ENCODE data around the gene XPOT.

- TF ChIP-seq POLR2A (IDR thresholded peaks at IDR 0.05) = no peak
- TF ChIP-seq, protein P1, sequence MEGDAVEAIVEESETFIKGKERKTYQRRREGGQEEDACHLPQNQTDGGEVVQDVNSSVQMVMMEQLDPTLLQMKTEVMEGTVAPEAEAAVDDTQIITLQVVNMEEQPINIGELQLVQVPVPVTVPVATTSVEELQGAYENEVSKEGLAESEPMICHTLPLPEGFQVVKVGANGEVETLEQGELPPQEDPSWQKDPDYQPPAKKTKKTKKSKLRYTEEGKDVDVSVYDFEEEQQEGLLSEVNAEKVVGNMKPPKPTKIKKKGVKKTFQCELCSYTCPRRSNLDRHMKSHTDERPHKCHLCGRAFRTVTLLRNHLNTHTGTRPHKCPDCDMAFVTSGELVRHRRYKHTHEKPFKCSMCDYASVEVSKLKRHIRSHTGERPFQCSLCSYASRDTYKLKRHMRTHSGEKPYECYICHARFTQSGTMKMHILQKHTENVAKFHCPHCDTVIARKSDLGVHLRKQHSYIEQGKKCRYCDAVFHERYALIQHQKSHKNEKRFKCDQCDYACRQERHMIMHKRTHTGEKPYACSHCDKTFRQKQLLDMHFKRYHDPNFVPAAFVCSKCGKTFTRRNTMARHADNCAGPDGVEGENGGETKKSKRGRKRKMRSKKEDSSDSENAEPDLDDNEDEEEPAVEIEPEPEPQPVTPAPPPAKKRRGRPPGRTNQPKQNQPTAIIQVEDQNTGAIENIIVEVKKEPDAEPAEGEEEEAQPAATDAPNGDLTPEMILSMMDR (IDR thresholded peaks at IDR 0.05) = no peak
Observed at GRCh38 chr12:64480148-64480547, 76.0 kb downstream of the XPOT start.

Data from ovary (tissue), 3 donors.